ENCODE measurements around the gene SLX1A. TPM values are rescaled to one million over a fixed set of nuclear protein-coding genes. Genes with fewer than 3 reads are reported as not detected.
"Not testable (repeated sequence)": the region's sequence is repeated elsewhere in the genome, so short reads cannot be mapped to it uniquely, and the experiment has no call there.

The SLX1A gene
- total RNA-seq (61.6 and 76.1 TPM in 2 replicates), polyA plus RNA-seq (67.3 and 85.1 TPM in 2 replicates)

- H3K4me3 ChIP-seq: peak within 1 kb of the TSS; percentile 21
- H3K36me3 ChIP-seq: not testable (repeated sequence)
Measured at GRCh38 chr16:30193615-30194014, at the start of gene SLX1A, which contains the start of gene BOLA2B. Gene SLX1A (plus strand): TSS chr16:30193875. CDS start chr16:30194085, 210 bp downstream. Gene BOLA2B (minus strand): TSS chr16:30193666. CDS start chr16:30193595, 71 bp downstream.

GRCh38 chr16:30144017-30144416 lies 49.7 kb upstream of the SLX1A start:
- no peaks in the 10 kb centered on the region for H3K9me3 ChIP-seq (ENCODE audit: low read depth)
- TF ChIP-seq, protein P1, sequence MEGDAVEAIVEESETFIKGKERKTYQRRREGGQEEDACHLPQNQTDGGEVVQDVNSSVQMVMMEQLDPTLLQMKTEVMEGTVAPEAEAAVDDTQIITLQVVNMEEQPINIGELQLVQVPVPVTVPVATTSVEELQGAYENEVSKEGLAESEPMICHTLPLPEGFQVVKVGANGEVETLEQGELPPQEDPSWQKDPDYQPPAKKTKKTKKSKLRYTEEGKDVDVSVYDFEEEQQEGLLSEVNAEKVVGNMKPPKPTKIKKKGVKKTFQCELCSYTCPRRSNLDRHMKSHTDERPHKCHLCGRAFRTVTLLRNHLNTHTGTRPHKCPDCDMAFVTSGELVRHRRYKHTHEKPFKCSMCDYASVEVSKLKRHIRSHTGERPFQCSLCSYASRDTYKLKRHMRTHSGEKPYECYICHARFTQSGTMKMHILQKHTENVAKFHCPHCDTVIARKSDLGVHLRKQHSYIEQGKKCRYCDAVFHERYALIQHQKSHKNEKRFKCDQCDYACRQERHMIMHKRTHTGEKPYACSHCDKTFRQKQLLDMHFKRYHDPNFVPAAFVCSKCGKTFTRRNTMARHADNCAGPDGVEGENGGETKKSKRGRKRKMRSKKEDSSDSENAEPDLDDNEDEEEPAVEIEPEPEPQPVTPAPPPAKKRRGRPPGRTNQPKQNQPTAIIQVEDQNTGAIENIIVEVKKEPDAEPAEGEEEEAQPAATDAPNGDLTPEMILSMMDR (IDR thresholded peaks at IDR 0.05; ENCODE audit: low read depth, low read length): no peak
- H3K27ac ChIP-seq: no peak overlapping the region
- no peak overlapping the region for H3K4me3 ChIP-seq
- H3K4me1 ChIP-seq (ENCODE audit: low read depth): no peaks in the 10 kb centered on the region
- DNase-seq (ENCODE audit: low read depth in 1 of 2, low spot score in 1 of 2): no peak
- H3K27me3 ChIP-seq: no peaks in the 10 kb centered on the region
- no peaks in the 10 kb centered on the region for H3K36me3 ChIP-seq

More at GRCh38 chr16:30193615-30194014, at the start of gene SLX1A, which contains the start of gene BOLA2B:
- not testable (repeated sequence) for H3K27me3 ChIP-seq; H3K9me3 ChIP-seq (ENCODE audit: low read depth); H3K27ac ChIP-seq; H3K4me1 ChIP-seq (ENCODE audit: low read depth); DNase-seq (ENCODE audit: low read depth in 1 of 2, low spot score in 1 of 2)

DNA sequence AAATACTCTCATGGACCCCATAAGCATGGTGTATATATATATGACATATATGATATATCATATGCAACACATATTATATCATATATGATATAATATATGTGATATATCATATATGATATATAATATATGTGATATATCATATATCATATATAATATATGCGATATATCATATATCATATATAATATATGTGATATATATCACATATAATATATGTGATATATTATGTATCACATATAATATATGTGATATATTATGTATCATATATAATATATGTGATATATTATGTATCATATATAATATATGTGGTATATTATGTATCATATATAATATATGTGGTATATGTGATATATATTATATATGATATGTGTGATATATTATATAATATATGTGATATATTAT lies 48.8 kb upstream of the SLX1A start:
- Histone ChIP-seq H3K27me3 (no peaks in the 10 kb centered on the region), H3K4me3 (no peak overlapping the region), H3K9me3 (ENCODE audit: low read depth) (no peaks in the 10 kb centered on the region), H3K27ac (no peak overlapping the region), H3K4me1 (ENCODE audit: low read depth) (no peaks in the 10 kb centered on the region), H3K36me3 (no peaks in the 10 kb centered on the region)
- DNase-seq (ENCODE audit: low read depth in 1 of 2, low spot score in 1 of 2): no peak
- TF ChIP-seq, protein P1 (IDR thresholded peaks at IDR 0.05; ENCODE audit: low read depth, low read length): no peak

DNA sequence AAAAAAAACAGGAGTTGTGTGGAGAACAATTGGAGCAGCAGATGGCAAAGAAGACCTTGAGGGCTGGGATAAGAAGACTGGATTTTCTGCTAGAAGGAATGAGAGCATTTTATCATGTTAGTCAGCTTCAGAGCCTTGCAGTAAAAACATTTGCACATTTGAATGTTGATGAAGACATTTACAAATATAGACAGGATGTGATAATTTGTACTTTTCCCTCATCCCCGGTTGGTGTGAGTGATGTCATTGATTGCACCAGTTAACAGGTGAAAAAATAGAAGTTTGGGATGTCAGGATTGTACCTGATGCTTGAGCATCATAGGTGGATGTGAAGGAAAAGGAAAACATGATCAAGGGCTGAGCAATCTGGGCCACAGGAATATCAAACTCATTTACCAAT lies 48.0 kb upstream of the SLX1A start:
- Histone ChIP-seq H3K27me3 (no peaks in the 10 kb centered on the region), H3K36me3 (no peaks in the 10 kb centered on the region), H3K27ac (no peak overlapping the region), H3K4me3 (no peak overlapping the region), H3K4me1 (ENCODE audit: low read depth) (no peaks in the 10 kb centered on the region), H3K9me3 (ENCODE audit: low read depth) (no peaks in the 10 kb centered on the region)
- DNase-seq (ENCODE audit: low read depth in 1 of 2, low spot score in 1 of 2): no peak
- TF ChIP-seq, protein P1 (IDR thresholded peaks at IDR 0.05; ENCODE audit: low read depth, low read length): no peak

DNA sequence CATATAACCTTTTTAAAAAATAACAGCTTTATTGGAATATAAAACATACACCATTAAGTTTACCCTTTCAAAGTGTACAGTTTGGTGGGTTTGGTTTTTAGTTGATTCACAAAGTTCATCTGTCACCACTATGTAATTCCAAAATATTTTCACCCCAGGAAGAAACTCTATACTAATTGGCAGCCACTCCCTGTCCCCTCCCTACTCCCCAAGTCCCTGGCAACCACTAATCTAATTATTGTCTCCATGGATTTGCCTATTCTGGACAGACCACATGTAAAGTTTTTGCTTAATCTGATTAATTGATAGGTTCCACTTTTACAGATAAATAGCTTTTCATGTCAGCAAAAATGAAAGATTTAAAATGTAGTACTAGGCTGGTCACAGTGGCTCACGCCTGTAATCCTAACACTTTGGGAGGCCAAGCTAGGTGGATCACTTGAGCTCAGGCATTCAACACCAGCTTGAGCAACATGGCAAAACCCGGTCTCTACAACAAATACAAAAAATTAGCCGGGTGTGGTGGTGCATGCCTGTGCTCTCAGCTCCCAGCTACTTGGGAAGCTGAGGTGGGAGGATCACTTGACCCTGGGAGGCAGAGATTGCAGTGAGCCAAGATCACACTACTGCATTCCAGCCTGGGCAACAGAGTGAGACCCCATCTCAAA lies 45.7 kb upstream of the SLX1A start:
- DNase-seq (ENCODE audit: low read depth in 1 of 2, low spot score in 1 of 2): no peak

More for the DNA sequence above, 45.7 kb upstream of the SLX1A start:
- H3K4me1 ChIP-seq (ENCODE audit: low read depth): no peaks in the 10 kb centered on the region
- TF ChIP-seq, protein P1 (IDR thresholded peaks at IDR 0.05; ENCODE audit: low read depth, low read length): no peak
- no peaks in the 10 kb centered on the region for H3K36me3 ChIP-seq
- H3K9me3 ChIP-seq (ENCODE audit: low read depth): no peaks in the 10 kb centered on the region
- no peaks in the 10 kb centered on the region for H3K27me3 ChIP-seq
- no peak overlapping the region for H3K4me3 ChIP-seq
- no peak overlapping the region for H3K27ac ChIP-seq

Data from cardiac muscle cell (in vitro differentiated cells and primary cell).